Inferior parietal cortex (tissue), 1 donor: ENCODE data around the gene PAK3.

Experiments used
- DNase-seq: peaks from one replicate; pipeline ENCODE4 v3.0.0-alpha.2; 2016; ENCODE audit errors: extremely low spot score

Gene PAK3

DNA sequence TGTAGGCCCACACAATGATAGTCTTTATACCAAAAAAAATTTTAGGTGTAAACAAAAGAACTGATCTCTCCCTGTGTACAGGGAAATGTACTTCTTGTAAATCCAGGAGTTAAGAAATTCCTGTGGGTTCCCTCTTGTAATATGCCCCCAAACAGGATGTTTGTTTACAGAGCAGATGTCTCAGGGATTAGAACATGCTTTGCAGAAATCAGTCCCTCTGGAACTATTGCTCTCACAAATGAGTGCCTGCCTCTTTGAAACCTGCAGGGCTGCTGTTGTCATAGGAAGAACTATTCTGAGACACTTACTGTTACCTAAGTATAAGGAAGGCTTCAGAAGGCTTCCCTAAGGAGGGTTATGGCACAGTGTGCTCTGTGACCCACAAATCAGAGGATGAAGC is 35.6 kb downstream of the PAK3 start:
- no peak for DNase-seq

DNA sequence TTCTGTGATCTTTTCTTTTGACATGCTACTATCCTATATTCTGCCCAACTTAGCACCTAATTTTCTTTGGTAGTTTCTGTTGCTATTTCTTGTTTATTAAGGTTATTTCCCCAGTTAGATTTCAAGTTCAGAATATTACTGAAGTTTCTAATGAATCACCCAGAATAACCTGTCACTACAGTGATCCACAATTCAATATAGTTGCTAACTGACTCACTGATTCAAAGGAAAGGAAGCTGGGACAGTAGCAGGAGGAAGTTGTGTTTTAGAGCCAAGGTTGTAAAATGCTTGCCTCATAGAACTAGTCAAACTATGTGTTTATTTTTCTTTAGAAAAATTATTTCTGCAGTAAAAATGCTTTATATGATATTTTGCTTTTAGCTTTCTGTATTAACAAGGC is 37.4 kb downstream of the PAK3 start:
- DNase-seq, result no peak

DNA sequence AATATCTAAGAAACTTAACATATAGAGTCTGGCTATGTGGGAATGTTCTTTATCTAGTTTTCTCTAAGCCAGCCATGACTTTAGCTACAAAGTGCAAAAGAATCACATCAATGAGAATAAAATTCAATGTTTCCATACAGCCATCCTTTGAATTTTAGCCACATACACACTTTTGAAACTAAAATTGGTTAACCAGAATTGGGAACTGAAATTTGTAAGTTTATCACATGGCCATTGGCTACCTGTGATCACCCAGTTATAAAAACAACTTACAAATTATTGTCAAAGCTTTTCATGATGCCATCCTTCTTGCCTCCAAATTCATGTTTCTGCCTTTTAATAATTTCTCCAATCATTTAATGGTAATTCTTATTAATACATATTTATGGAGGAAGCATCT is 49.9 kb downstream of the PAK3 start:
- DNase-seq, result no peak

DNA sequence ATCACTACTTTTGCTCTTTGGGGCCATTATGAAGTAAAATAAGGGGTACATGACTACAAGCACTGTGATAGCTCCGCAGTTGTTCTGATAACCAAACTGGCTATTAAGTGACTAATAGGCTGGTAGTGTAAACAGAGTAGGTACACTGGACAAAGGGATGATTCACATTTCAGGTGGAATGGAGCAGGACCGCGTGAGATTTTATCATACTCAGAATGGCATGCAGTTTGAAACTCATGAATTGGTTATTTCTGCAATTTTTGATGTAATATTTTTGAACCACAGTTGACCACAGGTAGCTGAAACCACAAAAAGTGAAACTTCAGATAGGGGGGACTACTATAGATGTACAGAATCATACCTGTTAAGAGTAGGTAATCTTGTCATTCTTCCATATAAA is 55.8 kb downstream of the PAK3 start:
- no peak for DNase-seq

DNA sequence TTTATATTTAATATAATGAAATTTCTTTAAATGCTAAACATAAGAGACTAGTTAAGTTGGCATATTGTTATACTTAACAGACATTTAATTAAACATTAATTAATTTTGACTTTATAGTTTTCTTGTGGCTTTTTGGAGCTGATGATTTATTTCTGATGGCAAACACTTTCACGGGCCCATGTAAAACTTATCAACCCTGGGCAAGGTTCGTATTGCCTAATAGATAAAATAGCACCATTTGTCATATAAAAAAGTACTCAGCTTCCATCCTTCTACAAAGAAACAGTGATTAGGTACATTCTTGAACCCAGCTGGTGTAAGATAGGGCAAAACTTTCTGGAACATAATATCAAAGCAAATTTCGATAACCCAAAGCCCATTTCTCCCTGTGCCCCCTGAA is 63.2 kb downstream of the PAK3 start:
- no peak for DNase-seq

DNA sequence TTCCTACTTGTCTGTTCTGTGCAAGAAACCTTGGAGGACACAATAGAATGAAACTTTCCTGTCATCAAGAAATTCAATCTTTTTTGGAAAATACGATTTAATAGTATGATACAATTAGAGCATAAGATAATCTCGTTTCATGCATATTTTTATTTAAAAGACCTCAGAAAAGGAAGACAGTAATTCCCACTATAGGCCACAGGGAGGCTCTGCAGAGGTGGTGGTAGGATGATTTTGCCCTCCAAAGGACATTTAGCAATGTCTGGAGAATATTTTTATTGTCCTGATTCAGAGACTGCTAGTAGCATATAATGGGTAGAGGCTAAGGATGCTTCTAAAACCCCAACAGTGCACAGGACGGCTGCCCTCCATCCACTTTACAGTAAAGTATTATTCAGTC is 68.7 kb downstream of the PAK3 start:
- no peak for DNase-seq

DNA sequence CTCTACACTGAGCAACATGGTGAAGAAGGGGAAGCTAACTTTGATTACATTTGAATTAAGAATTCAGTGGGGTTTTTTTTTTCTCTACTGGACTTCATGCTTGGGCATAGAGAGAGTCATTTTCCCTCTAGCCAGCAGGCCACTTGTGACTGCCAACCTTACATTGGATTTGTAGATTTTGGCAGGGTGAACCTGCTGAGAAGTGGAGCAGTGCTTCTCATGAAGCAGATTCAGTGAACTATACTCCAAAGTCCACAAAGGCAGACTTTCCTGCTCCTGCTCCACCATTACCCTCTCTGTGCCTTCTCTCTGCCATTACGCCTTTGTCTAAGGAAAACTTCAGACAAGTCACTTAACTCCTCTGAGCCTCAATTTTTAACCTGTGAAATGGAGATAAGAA is 69.9 kb downstream of the PAK3 start:
- no peak for DNase-seq

DNA sequence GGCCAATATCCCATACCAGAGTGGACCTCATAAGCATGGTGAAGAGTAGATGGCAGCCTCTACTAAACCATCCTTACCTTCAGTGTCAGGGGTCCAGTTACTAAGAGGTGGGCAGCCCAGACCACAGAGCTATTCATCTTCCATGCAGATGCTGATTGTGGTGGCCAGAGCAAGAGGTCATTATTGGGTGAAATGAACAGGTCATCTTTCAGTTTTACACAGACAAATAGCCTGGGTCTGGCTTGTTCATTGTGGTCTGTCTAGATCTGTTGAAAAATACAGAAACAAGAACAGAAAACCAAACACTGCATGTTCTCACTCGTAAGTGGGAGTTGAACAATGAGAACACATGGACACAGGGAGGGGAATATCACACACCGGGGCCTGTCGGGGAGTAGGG is 71.3 kb downstream of the PAK3 start:
- no peak for DNase-seq

DNA sequence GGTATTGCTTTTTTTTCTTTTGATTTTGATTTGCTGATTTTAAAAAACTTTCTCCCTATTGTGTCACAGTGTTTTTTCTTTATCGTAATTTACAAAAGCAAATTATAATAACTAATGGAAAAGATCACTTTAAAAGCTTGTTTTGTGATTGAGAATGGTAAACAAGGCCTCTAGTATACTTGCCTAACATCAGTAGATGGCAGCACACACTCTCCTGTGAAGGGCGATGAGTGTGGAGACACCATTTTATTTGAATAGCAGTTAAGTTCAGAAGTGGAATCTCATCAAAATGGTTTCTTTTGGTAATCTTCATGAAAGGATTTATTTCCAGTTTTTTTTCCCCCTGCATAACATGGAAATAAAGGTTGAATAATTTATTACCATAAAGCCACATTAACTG is 72.3 kb downstream of the PAK3 start:
- peak; percentile 47 for DNase-seq

DNA sequence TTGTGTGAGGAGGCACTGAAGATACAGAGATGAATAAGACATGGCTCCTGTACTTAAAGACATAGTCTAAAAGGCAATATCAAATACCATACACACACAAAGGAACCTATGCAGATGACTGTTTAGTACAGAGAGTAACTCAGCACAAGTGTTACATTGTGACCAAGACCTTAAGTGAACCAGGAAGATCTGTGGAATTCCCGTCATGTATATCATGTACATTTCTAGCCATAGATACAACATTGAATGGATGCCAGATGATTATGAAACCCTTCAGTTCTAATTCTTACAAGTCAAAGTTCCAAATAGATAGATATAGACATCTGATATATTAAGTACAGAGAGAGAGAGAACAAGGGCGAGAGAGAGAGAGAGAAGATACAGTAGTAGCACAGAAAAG is 73.2 kb downstream of the PAK3 start:
- DNase-seq, result no peak

DNA sequence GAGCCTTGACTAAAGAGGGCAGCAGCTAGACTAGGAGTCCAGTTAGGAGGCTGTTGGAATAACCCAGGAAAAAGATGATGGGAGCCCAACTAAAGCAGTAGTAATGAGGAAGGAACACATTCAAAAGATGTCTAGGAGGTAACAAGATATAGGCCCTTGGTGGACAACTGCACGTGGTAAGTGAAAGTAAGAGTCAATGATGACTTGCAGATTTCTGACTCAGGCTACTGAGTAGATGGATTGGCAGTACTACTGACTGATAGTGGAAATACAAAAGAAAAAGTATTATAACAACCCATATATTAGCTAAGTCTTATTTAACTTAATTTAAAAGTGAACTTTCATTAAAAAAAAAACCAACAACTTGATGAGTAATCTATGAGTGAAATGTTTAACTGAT is 74.0 kb downstream of the PAK3 start:
- DNase-seq, result no peak

DNA sequence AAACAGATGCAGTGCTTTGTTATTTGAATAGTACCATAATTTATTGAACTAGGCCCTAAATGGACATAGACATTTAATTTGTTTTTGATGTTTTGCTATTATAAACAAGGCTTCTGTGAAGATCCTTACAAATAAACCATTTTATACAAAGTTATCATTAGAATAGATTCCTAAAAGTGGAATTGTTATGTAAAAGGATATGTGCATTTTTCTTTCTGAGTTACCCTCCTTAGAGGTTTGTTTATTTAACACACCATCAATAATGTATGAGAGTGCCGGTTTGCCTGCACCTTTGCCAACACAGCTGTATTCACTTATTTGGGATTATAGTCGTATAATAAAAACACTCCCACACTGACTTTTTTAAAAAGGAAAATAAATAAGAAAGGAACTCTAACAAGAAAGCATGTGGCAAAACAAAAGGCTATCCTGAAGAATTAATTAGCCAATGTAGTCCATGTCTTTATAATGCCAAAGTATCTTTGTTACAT is 84.8 kb downstream of the PAK3 start:
- DNase-seq, result no peak

DNA sequence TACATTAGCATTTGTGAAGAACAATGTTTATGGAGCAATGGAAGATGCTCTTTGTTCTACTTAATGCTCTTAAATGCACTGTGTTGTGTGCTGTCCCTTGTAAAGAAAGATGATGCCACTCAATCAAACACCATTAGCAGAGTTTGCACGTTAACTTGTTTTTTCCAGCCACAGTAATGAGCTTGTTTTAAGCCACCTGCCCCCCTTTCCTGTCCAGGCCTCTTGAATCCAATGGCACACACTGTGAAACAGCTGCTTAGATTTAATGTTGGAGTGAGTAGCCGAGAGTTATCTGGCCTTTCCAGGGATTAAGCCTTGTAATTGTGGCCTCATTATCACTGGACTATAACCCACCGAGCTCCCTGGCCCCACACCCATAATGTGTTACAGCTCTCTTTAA is 86.0 kb downstream of the PAK3 start:
- DNase-seq, result no peak

DNA sequence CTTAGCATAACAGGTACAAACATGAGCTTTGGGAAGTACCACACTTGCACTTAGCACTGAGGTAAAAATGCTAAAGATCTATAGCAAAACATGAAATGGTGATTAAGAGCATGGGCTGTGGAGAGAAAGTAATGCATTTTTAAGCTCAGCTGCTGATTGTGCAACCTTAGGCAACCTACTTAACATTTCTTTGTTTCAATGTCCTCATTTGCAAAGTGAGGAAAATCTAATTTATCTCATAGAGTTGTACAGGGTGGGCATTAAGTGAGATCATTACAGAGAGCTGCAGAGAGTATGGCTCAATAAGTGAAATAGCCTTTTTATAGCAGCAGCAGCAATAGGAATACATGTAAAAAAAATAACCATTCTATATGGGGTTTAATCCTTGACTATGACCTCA is 87.0 kb downstream of the PAK3 start:
- no peak for DNase-seq

DNA sequence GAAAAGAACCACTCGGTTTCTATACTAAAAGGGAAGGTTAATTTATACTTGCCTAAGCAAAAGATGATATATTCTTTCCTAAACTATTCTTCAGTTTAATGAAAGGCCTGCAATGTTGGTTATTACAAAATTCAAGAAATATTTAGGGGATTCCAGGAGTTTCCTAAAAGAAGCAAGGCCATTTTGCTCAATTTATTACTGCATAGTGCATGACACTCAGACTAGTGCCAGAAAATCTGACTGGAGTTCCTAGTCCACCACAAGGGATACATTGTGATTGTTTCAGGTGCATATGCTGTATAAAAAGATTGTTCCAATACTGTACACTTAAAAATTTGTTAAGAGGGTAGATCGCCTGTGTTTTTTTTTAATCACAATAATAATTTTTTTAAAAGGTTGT is 95.6 kb downstream of the PAK3 start:
- no peak for DNase-seq

DNA sequence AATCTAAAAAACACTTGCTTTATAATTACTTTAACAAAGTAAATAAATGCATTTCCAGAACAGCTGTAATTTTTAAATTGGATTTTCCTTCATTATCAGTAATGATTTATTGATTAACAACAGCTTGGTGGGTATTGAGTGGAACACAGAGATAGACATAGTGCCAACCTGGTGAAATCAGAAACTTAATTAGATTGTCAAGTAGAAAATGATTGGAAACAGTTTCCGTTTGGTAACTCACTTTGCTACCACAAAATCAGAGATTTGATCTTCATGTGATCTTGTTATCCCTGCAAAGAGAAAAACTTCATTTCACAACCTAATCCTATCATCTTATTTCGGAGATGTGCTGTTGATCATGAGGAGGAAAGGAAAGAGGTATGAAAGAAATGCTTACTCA is 103.5 kb downstream of the PAK3 start:
- DNase-seq, result no peak

DNA sequence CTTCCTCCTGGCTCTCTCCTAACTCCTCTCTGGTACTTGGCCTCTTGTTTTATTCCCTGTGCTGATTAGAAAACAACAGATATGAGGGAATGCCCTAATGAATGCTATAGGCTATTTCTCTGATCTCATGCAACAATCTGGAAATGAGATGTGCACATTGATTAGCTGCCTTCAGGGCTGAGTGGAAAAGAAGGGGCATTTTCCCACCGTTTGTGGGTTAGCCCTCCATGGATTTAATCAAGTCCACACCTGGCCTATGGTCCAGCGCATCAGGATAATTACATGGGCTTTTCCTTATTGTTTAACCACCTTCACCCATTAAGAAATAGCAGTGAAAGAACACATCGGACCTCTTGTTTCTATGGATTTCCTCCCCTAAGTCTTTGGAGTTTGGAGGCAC is 104.3 kb downstream of the PAK3 start:
- DNase-seq, result no peak

DNA sequence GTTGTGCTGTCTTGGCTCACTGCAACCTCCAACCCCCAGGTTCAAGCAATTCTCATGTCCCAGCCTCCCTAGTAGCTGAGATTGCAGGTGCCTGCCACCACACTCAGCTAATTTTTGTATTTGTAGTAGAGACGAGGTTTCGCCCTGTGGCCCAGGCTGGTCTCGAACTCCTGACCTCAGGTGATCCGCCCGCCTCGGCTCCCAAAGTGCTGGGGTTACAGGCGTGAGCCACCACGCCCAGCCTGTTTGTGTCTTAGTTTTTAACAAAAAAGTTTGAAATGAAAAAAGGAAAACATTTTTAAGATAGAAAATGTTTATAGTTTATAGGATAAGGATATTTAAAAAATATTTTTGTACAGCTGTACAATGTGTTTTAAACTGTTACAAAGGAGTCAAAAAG is 111.9 kb downstream of the PAK3 start:
- no peak for DNase-seq

DNA sequence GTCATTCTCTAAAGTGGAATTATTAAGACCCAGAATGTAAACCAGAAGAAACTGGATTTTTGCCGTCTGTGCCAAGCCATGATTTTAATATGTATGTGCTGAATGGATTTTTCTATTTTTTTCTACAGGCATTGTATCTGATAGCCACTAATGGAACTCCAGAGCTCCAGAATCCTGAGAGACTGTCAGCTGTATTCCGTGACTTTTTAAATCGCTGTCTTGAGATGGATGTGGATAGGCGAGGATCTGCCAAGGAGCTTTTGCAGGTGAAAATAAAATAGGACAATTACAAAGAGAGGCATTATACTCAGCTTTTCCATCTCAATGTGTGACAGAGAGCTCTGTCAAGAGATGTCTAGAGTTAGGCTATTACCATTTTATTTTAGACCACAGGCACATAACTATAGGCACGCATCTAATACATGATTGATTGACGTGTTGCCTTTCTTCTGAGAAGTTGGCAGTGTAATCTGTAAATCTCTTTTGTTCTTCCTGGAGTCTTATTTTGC is 120.4 kb downstream of the PAK3 start:
- no peak for DNase-seq

DNA sequence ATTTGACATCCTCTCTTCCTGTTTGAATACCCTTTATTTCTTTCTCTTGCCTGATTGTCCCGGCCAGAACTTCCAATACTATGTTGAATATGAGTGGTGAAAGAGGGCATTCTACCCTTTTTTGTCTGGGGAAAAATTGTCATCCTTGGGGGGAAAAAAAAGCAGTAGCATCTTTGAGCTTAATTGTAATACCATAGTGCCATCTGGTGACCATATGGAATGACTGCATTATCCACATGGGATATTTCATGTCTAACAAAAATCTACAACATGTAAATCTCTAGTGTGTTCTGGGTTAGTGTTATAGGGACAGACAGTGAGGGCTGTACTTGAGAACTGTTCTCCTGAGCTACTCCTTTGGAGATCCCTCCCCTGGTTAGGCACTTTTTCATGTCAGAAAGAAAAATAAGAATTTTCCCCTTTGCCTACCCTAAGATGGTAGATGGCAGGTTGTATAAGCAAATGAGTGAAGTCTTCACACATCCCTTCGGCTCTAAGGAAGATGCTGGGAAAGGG is 148.3 kb downstream of the PAK3 start:
- peak; percentile 28 for DNase-seq

DNA sequence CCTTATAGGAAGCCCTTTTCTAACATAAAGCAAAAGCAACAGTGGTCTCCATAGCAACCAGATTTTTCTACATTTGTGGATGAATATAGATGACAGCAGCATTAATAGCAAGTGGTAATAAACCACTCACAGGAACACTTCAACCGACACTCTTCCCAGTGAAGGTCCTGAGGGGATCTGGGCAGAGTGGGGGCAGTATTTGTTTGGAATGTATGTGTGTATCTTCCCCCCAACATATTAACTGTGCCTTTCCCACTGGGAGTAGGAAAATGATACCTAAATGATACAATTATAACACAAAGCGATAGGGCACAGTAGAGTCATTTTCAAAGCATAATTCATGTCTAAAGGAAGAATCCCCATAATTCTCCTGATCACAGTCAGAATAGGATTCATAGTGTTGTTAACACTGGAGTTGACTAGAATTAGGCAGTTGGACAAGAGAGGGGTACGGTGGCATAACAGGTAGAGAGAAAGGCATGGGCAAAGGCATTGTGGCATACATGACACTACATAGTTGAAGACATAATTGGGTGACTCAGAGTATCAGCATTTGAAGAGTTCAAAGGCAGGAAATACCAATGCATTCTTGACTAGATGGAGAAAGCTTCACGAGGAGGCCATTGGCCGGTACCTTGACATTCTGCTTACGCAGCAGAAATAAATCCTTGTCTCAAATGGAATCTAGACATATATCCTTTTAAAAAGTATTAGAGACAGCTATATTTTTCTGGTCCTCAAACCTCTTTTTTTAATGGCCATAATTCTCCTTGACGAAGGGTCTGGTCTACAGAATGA is 159.1 kb downstream of the PAK3 start:
- DNase-seq, result no peak

DNA sequence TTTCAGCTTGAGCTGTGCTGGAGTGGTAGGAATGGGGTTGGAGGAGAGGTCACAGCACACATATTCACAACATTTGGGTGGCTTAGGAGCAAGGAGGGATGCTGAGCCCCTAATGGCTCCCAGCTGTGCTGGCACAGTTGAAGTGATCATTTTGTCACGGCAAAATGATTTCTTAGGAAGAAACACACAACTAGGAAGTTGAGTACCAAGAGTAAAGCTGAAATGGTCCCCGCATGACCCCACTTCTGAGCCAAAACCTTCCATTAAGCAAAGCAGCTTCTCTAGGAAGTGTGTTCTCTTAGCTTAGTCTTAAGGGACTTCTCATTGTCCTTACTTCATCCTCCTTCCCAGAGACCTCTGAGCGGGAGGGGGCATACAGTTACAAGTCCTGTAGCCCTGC is 161.7 kb downstream of the PAK3 start:
- no peak for DNase-seq

DNA sequence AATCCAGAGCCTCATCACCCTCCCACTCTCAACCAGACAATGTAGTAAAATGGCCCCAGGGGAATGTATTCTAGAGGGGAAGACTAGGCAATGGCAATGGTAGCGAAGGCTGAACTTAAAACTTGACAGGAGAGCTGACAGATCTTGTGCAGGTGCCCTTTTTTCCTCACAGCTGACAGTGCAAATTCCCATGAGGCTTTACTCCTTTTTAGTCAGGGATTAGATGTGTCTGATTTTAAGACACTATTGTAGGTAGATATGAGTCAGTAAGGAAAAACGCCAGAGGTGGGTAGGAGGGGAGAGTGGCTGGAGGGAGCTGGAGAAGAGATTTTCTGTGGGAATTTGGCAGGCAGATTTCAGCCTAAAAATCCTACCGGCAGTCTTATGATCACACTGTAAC is 163.6 kb downstream of the PAK3 start:
- DNase-seq, result no peak

DNA sequence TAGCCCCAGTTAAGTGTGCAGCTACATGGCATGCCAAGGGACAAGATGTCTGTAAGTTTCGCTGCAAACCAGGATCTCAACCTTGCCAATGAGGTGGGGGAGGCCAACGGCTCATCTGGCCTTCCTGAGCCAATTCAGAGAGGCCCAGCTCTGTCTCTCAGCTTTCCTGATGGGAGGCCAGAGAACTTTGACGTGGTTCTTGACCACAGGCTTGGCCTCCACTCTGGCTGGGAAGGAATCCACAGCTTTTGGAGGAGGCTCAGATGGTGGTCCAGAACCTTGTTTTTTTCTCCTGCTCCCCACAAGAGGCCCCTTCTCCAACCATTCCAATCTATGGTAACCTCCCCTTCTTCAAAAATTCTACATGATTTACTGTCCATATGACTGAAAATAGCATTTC is 164.5 kb downstream of the PAK3 start:
- DNase-seq, result no peak
